Measurements from ENCODE around the gene ACP4.
A peak's percentile ranks its signal among the peaks of the same experiment; 100 is the strongest.

ACP4 gene

DNA sequence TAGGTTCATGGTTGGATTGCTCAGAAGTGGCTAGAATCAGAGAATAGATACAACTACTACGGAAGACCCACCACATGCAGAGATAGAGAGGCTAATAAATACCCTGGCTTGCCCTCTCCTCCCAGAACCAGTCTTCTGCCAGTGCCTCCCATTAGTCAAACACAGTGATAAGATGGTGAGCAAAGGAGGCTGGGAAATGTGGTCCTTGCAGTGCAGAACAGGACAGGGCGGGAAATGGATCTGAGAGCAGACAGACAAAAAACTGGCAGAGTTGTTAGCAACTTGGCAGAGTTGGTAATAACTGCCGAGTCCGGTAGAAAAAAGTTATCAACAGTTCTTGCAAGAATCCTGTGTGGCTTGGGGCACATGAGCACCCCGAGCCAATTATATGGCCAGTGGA lies 24.7 kb downstream of the ACP4 start:
- no peak for TF ChIP-seq EZH2phosphoT487 (IDR thresholded peaks at IDR 0.05; ENCODE audit: low read depth)
- TF ChIP-seq CTCF (IDR thresholded peaks at IDR 0.05; ENCODE audit: low read depth, low read length): no peak
- H3K27ac ChIP-seq (ENCODE audit: low read length): no peak overlapping the region
- H3K36me3 ChIP-seq (replicated peaks; ENCODE audit: low read depth, low read length): no peaks in the 10 kb centered on the region
- no peak overlapping the region for H3K9ac ChIP-seq (ENCODE audit: low read length)
- H3K4me2 ChIP-seq (ENCODE audit: low read length): no peak overlapping the region
- H3K4me1 ChIP-seq (ENCODE audit: low read length): peaks cover 30% of the 10 kb centered on the region
- H2AFZ ChIP-seq (ENCODE audit: low read depth, low read length): no peak overlapping the region
- peaks cover 27% of the 10 kb centered on the region for H3K27me3 ChIP-seq (ENCODE audit: low read depth, low read length)
- no peaks in the 10 kb centered on the region for H3K79me2 ChIP-seq (ENCODE audit: low read length)
- no peaks in the 10 kb centered on the region for H3K9me3 ChIP-seq (ENCODE audit: insufficient read depth, low read length)
- no peak overlapping the region for H3K4me3 ChIP-seq (ENCODE audit: low read length)
- no peaks in the 10 kb centered on the region for H4K20me1 ChIP-seq (ENCODE audit: insufficient read depth, low read length)

DNA sequence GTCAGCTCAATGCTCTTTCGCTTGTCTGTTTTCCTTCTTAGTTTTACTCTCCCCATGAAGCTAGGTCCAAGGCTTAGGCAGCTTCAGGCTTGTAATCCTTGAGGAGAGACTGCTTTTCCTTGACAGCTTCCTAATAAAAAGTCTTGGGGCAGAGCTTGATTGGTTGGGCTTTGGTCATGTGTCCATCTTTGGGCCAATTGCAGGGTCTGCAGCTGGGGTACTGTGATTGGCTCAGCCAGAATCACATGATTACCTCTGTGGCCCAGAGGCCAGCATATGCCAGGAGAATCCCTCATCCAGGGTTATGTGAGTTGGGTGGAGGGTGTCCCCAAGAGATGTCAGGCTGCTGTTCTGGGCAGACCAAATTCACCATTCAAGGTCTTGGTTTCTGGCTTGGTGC lies 25.2 kb downstream of the ACP4 start:
- no peak for TF ChIP-seq CTCF (IDR thresholded peaks at IDR 0.05; ENCODE audit: low read depth, low read length)
- no peak for TF ChIP-seq EZH2phosphoT487 (IDR thresholded peaks at IDR 0.05; ENCODE audit: low read depth)
- no peaks in the 10 kb centered on the region for H3K36me3 ChIP-seq (replicated peaks; ENCODE audit: low read depth, low read length)
- H3K4me1 ChIP-seq (ENCODE audit: low read length): peaks cover 36% of the 10 kb centered on the region
- H3K27ac ChIP-seq (ENCODE audit: low read length): no peak overlapping the region
- no peak overlapping the region for H3K4me3 ChIP-seq (ENCODE audit: low read length)
- no peaks in the 10 kb centered on the region for H4K20me1 ChIP-seq (ENCODE audit: insufficient read depth, low read length)
- no peak overlapping the region for H2AFZ ChIP-seq (ENCODE audit: low read depth, low read length)
- H3K9me3 ChIP-seq (ENCODE audit: insufficient read depth, low read length): no peaks in the 10 kb centered on the region
- no peak overlapping the region for H3K4me2 ChIP-seq (ENCODE audit: low read length)
- no peaks in the 10 kb centered on the region for H3K79me2 ChIP-seq (ENCODE audit: low read length)
- peaks cover 33% of the 10 kb centered on the region for H3K27me3 ChIP-seq (ENCODE audit: low read depth, low read length)
- H3K9ac ChIP-seq (ENCODE audit: low read length): no peak overlapping the region

DNA sequence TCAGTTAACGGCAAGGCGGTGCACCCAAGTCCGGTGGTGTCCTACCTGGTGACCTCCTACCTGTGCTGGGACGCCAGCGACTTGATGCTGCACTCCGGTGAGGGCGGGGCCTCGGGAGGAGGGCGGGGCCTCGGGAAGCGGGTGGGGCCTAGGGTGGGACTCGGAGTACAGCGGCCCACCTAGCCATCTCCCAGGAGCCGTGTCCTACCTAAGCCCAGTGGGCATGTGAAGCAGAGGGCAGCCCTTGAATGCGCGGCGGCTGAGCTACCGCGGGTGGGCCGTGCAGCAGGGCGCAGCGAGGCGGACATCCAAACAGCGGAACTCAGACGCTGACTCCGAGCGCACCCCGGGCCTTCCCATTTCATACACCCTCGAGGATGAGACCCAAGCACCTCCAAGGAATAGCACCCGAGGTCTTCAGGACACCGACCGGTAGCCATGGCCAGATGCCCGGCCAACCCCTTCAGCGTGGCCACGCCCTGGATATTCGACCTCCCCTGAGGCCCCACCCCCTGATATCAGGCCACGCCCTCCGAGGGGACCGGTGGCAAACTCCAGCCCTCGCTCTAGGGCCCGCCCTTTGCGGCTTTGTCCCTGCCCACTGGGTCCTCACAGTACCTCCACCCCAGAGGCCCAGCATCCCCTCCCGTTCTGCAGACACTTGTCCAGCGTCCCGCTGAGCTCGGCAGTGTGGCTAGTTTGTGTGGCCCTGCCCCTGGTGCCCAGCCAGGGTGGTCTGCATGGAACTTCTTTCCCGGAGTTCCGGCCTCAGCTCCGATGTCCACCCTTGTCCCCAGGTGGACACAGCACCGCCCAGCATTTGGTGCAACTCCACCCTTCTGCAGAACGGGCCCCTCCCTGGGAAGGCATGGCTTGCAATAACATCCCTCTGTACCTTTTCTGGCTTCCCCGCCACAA lies 28.0 kb downstream of the ACP4 start:
- TF ChIP-seq EZH2phosphoT487 (IDR thresholded peaks at IDR 0.05; ENCODE audit: low read depth) (no peak), CTCF (IDR thresholded peaks at IDR 0.05; ENCODE audit: low read depth, low read length) (no peak)
- peak overlapping the region; percentile 94 for H3K4me2 ChIP-seq (ENCODE audit: low read length)
- H3K36me3 ChIP-seq (replicated peaks; ENCODE audit: low read depth, low read length): no peaks in the 10 kb centered on the region
- H3K79me2 ChIP-seq (ENCODE audit: low read length): no peaks in the 10 kb centered on the region
- H3K27me3 ChIP-seq (ENCODE audit: low read depth, low read length): peaks cover 46% of the 10 kb centered on the region
- H4K20me1 ChIP-seq (ENCODE audit: insufficient read depth, low read length): no peaks in the 10 kb centered on the region
- no peaks in the 10 kb centered on the region for H3K9me3 ChIP-seq (ENCODE audit: insufficient read depth, low read length)
- H2AFZ ChIP-seq (ENCODE audit: low read depth, low read length): peak overlapping the region; percentile 62; the same call in 1 of the 2 replicates
- H3K9ac ChIP-seq (ENCODE audit: low read length): peak overlapping the region; percentile 64
- peaks cover 45% of the 10 kb centered on the region for H3K4me1 ChIP-seq (ENCODE audit: low read length)
- H3K4me3 ChIP-seq (ENCODE audit: low read length): peak overlapping the region; percentile 79
- peak overlapping the region; percentile 70 for H3K27ac ChIP-seq (ENCODE audit: low read length)

- Histone ChIP-seq H4K20me1 (ENCODE audit: insufficient read depth, low read length) (no peaks in the 10 kb centered on the region), H3K79me2 (ENCODE audit: low read length) (no peaks in the 10 kb centered on the region), H3K27me3 (ENCODE audit: low read depth, low read length) (peaks cover 46% of the 10 kb centered on the region), H3K4me1 (ENCODE audit: low read length) (peaks cover 45% of the 10 kb centered on the region), H2AFZ (ENCODE audit: low read depth, low read length) (no peak overlapping the region), H3K9me3 (ENCODE audit: insufficient read depth, low read length) (no peaks in the 10 kb centered on the region), H3K4me2 (ENCODE audit: low read length) (peak overlapping the region; percentile 94), H3K9ac (ENCODE audit: low read length) (no peak overlapping the region), H3K36me3 (replicated peaks; ENCODE audit: low read depth, low read length) (no peaks in the 10 kb centered on the region), H3K27ac (ENCODE audit: low read length) (no peak overlapping the region), H3K4me3 (ENCODE audit: low read length) (peak overlapping the region; percentile 79)
- TF ChIP-seq EZH2phosphoT487 (IDR thresholded peaks at IDR 0.05; ENCODE audit: low read depth): no peak
- TF ChIP-seq CTCF (IDR thresholded peaks at IDR 0.05; ENCODE audit: low read depth, low read length): no peak
Observed at GRCh38 chr19:50818859-50819472, 28.8 kb downstream of the ACP4 start.

Data from OCI-LY3 (cell line).